Neural crest cell (in vitro differentiated cells): ENCODE measurements around the gene FIBIN. TPM values are rescaled to one million over a fixed set of nuclear protein-coding genes. Genes with fewer than 3 reads are reported as not detected.

Experiments
- DNase-seq: peaks from one replicate; pipeline ENCODE4 v3.0.0; 2021; ENCODE audit warnings: low read depth, mixed read lengths, low spot score
- H3K27ac Mint-ChIP-seq: one replicate; pipeline ENCODE4 v1.8.0; 2021; ENCODE audit warnings: mild to moderate bottlenecking, mixed read lengths; ENCODE audit not compliant: unreplicated experiment
- H3K27me3 Mint-ChIP-seq: 2 replicates; pipeline ENCODE4 v1.8.0; 2021; ENCODE audit warnings: low read depth, mild to moderate bottlenecking, mixed read lengths
- H3K36me3 Mint-ChIP-seq: 2 replicates; pipeline ENCODE4 v1.8.0; 2021; ENCODE audit warnings: low read depth, mild to moderate bottlenecking, mixed read lengths
- H3K4me1 Mint-ChIP-seq: 2 replicates; pipeline ENCODE4 v1.8.0; 2021; ENCODE audit warnings: mixed read lengths
- H3K4me3 Mint-ChIP-seq: one replicate; pipeline ENCODE4 v1.8.0; 2021; ENCODE audit warnings: mild to moderate bottlenecking, mixed read lengths
- H3K9me3 Mint-ChIP-seq: 2 replicates; pipeline ENCODE4 v1.8.0; 2021; ENCODE audit warnings: mixed read lengths
- total RNA-seq: library from RNA; stranded (reverse); gene quantifications from 2 replicates; pipeline ENCODE4 v1.2.1, GENCODE V29; 2021
- TF ChIP-seq, protein P1 (sequence below): fragments of 200-600 bp; sonication (generic); conservative IDR thresholded peaks from 2 replicates; pipeline ENCODE4 v1.5.0; 2021; ENCODE audit warnings: antibody characterized with exemption, mild to moderate bottlenecking

The FIBIN gene
- total RNA-seq, 1 donor from 2014 or later = 0.44 TPM

DNA sequence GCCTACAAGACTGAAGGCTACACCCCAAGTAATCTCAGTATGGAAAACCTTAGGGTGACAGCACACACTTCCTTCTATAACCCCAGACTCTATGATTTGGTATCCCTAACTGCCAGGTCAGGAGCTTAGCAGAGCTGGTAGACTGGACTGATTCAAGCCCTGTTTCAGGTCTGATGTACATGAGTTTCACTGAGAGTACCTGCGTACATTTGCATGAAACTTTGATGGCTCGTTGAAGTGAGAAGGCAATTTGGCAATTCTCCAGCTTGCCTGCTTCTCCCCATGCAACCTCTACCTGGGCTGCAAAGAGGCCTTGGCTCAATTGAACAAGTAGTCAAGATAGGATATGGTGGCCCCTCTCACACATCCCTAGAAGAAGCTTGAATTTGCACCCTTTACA, 10.2 kb downstream of the FIBIN start:
- DNase-seq = no peak
- no peaks in the 10 kb centered on the region for H3K9me3 Mint-ChIP-seq
- no peaks in the 10 kb centered on the region for H3K27me3 Mint-ChIP-seq
- no peaks in the 10 kb centered on the region for H3K4me1 Mint-ChIP-seq
- H3K4me3 Mint-ChIP-seq = no peak overlapping the region
- no peak overlapping the region for H3K27ac Mint-ChIP-seq
- H3K36me3 Mint-ChIP-seq = no peaks in the 10 kb centered on the region
- TF ChIP-seq, protein P1, sequence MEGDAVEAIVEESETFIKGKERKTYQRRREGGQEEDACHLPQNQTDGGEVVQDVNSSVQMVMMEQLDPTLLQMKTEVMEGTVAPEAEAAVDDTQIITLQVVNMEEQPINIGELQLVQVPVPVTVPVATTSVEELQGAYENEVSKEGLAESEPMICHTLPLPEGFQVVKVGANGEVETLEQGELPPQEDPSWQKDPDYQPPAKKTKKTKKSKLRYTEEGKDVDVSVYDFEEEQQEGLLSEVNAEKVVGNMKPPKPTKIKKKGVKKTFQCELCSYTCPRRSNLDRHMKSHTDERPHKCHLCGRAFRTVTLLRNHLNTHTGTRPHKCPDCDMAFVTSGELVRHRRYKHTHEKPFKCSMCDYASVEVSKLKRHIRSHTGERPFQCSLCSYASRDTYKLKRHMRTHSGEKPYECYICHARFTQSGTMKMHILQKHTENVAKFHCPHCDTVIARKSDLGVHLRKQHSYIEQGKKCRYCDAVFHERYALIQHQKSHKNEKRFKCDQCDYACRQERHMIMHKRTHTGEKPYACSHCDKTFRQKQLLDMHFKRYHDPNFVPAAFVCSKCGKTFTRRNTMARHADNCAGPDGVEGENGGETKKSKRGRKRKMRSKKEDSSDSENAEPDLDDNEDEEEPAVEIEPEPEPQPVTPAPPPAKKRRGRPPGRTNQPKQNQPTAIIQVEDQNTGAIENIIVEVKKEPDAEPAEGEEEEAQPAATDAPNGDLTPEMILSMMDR = no peak

DNA sequence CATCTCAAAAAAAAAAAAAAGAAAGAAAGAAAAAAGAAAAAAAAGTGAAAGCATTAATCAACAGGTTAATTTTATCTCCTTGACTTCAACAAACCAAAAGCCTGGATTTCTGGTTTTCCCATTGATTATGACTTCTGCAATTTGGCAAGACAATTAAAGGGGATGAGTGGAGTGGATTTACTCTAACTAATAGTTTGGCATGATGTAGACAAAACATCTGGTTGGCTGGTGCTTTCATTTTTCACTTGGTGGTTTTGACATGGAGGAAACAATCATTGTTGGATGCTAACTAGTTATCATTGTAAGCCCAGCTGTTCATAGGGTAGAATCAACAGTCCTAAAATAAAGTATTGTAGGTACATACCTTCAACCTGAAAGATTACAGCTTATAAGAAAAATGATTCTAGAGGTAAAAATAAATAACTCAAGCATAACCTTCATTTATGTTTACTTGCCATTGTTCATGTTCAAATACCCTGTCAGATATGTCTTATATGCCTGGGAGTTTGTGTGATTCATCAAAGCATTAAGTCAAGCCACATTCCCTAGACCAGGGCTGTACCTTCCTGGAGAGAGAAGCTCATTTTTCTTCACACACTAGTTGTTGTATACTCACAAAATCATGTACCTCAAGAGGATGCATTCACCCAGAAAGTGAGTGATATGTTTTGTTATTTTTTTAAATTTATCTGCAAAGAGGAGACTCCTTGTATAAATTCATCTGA, 15.1 kb downstream of the FIBIN start:
- no peak for DNase-seq
- Mint-ChIP-seq H3K27ac (no peak overlapping the region), H3K4me3 (no peak overlapping the region), H3K9me3 (no peaks in the 10 kb centered on the region), H3K36me3 (no peaks in the 10 kb centered on the region), H3K27me3 (no peaks in the 10 kb centered on the region), H3K4me1 (peaks cover 29% of the 10 kb centered on the region)
- TF ChIP-seq, protein P1 = no peak

DNA sequence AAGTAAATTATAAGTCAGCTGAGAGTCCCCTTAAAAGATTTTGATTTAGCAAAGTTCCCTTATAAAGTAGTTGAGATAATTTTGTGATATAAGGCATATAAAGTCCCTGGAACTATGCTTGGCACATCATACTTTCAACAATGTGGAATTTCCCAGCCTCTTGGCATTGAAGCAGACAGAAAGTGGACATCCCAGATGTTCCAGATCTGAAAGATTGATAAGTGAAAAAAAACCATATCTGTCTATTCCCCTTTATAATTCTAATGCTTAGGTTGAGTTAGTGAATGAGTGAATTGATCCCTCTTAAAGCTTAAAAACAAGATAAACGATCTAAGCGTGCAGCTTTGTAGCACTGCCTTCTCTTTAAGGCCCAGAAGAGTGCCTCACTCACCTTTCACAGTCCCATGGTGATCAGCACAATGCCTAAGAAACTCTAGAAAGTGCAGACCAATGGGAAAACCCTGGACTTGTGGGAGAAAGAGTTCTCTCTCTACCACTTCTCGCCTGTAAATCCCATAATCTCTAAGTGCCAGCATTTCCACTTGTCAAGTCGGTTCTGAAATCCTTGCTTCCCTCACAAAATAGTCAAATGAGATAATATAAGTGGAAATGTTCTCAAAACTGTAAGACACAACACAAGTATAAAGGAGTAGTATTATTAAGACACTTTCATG, 17.8 kb downstream of the FIBIN start:
- Mint-ChIP-seq H3K4me1 (peaks cover 37% of the 10 kb centered on the region), H3K4me3 (peak overlapping the region; percentile 22), H3K27ac (peak overlapping the region; percentile 96), H3K27me3 (no peaks in the 10 kb centered on the region), H3K36me3 (no peaks in the 10 kb centered on the region), H3K9me3 (no peaks in the 10 kb centered on the region)
- TF ChIP-seq, protein P1 = no peak
- no peak for DNase-seq

DNA sequence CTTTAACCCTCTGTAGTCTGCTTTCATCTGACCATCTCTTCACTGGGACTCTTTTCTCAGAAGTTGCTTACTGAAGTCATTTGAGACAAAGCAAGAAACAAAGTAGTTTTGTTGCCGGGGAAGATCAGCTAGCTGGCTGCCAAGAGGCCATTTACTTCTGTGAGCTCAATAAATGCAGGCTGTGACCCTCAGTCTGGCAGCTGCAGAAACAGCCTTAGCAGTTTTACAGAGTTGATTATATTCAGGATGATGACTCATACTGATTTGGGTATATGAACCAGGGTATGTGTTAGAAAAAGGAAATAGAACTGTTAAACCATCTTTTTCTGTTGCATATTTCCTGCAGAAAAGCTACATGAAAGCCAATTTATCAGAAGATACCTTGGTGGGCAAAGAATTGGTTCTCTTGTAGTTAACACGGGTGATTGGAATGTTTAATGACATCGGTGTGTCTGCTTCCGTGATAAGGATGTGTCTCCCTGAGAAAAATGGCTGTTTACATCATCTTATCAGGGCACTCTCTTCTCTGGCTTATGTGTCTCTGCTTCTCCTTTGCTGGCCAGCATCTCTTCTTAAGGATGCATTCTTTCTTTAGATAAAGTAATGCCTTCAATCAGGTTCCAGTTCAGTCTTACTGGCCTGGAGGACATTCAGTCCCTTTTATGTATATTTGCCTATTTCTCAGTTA, 18.5 kb downstream of the FIBIN start:
- H3K4me1 Mint-ChIP-seq = peaks cover 37% of the 10 kb centered on the region
- H3K36me3 Mint-ChIP-seq = no peaks in the 10 kb centered on the region
- H3K4me3 Mint-ChIP-seq = peak overlapping the region; percentile 22
- TF ChIP-seq, protein P1 = no peak
- DNase-seq = no peak
- no peaks in the 10 kb centered on the region for H3K27me3 Mint-ChIP-seq
- H3K9me3 Mint-ChIP-seq = no peaks in the 10 kb centered on the region
- H3K27ac Mint-ChIP-seq = peak overlapping the region; percentile 96

DNA sequence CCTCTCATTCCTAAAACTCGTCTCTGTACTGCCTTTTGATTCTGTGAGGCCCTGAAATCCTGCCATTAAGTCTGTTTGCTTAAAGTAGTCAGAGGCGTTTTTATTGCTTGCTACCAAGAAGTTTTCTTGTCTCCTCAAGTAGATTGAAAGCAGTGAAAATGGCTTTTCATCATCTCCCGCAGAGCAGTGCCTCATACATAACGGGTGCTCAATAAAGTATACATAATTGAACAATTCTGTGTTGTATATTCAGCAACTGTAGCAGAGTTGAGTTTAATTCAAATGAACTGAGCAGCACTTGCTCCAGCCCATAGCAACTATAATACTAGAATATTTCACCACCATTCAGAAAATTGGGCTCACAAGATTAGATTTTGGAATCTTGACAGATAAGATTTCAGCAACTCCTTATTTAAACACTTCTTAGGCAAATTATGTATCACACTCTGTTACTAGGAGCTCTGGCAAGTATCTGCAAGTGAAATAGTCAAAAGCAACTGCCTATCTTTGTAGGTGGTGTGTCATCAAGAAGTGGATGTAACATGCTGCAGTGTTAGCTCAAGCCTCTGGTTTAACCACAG, 20.0 kb downstream of the FIBIN start:
- Mint-ChIP-seq H3K27ac (peak overlapping the region; percentile 30), H3K36me3 (no peaks in the 10 kb centered on the region), H3K4me3 (no peak overlapping the region), H3K9me3 (no peaks in the 10 kb centered on the region), H3K4me1 (peaks cover 37% of the 10 kb centered on the region), H3K27me3 (no peaks in the 10 kb centered on the region)
- TF ChIP-seq, protein P1 = no peak
- no peak for DNase-seq
